HCT116 (cell line): ENCODE measurements around the gene GAL3ST3. TPM values are rescaled to one million over a fixed set of nuclear protein-coding genes. Genes with fewer than 3 reads are reported as not detected.

ENCODE experiments used
- ATAC-seq: fragments of 200-7000 bp; cut with Tn5 transposase; 2 replicates; pipeline ENCODE4 v1.9.1; 2020; ENCODE audit warnings: mild to moderate bottlenecking, moderate library complexity
- BruUV-seq: library from RNA; stranded (reverse); fragments of 400-500 nt; replicated peaks from 2 replicates; lab custom pipeline; 2021; lab: Mats Ljungman, UMichigan
- CTCF ChIA-PET: fragments of 300-600 bp; sonication (Branson Sonifier 250); formaldehyde crosslinking; loops from one replicate; lab custom pipeline; 2021; ENCODE audit warnings: antibody characterized with exemption; lab: Charles Lee
- POLR2A ChIA-PET: fragments of 300-600, 350-600 bp; sonication (Branson Sonifier 250); formaldehyde crosslinking; loops from one replicate; lab custom pipeline; 2021; ENCODE audit warnings: antibody characterized with exemption; lab: Charles Lee
- RAD21 ChIA-PET, 2 experiments: fragments of 300-600 bp; sonication (Branson Sonifier 250); formaldehyde crosslinking; loops; one replicate each; lab custom pipeline; 2023; ENCODE audit warnings: low total read pairs in 2 of 2; ENCODE audit not compliant: uncharacterized antibody in 2 of 2, unreplicated experiment in 2 of 2, low non-redundant PET in 1 of 2; lab: Charles Lee
- DNase-seq: peaks from one replicate; pipeline ENCODE4 v3.0.0-alpha.2; 2010; ENCODE audit warnings: low read depth, low spot score
- H2AFZ ChIP-seq: fragments of 200-600 bp; shearing (Covaris generic), sonication (generic); 2 replicates; pipeline ENCODE4 v1.6.1; 2017; ENCODE audit warnings: low read depth, mixed run types, mixed read lengths, antibody characterized with exemption, low read length; ENCODE audit not compliant: poor library complexity, severe bottlenecking
- H3K27ac ChIP-seq: 2 replicates; pipeline ENCODE4 v1.5.1; 2012; ENCODE audit warnings: low read depth, low read length
- H3K27me3 ChIP-seq: fragments of 200-600 bp; sonication (generic); 2 replicates; pipeline ENCODE4 v1.6.1; 2016; ENCODE audit warnings: mixed run types, low read length, mixed read lengths; ENCODE audit not compliant: insufficient read depth
- H3K36me3 ChIP-seq, 2 experiments: fragments of 200-500 bp in 1 of 2; fragments of 200-600 bp in 1 of 2; sonication (Bioruptor generic) in 1 of 2; sonication (generic) in 1 of 2; 2 replicates each; pipeline versions ENCODE4 v1.5.1 to v1.6.1; 2014 to 2016; ENCODE audit warnings: low read length in 2 of 2, inconsistent platforms in 1 of 2, mixed read lengths in 1 of 2, mixed run types in 1 of 2; ENCODE audit not compliant: insufficient read depth in 2 of 2, control insufficient read depth in 1 of 2
- H3K4me1 ChIP-seq, 2 experiments: fragments of 200-600 bp in 1 of 2; sonication (generic) in 1 of 2; 2 replicates each; pipeline versions ENCODE4 v1.5.1 to v1.6.1; 2012 to 2017; ENCODE audit warnings: low read length in 2 of 2, inconsistent platforms in 1 of 2, mild to moderate bottlenecking in 1 of 2, mixed read lengths in 1 of 2, mixed run types in 1 of 2, moderate library complexity in 1 of 2; ENCODE audit not compliant: insufficient read depth in 2 of 2, control insufficient read depth in 1 of 2
- H3K4me2 ChIP-seq: fragments of 200-600 bp; sonication (generic); 2 replicates; pipeline ENCODE4 v1.6.1; 2017; ENCODE audit warnings: mixed run types, low read length, mixed read lengths
- H3K4me3 ChIP-seq, 2 experiments: fragments of 200-600 bp in 1 of 2; sonication (generic) in 1 of 2; replicated peaks in 1 of 2; 2 replicates each; pipeline ENCODE4 v1.5.1; 2011 to 2016; ENCODE audit warnings: low read length in 2 of 2, control low read depth in 1 of 2, low read depth in 1 of 2, mild to moderate bottlenecking in 1 of 2, mixed read lengths in 1 of 2, mixed run types in 1 of 2
- H3K79me2 ChIP-seq: fragments of 200-600 bp; sonication (generic); 2 replicates; pipeline ENCODE4 v1.6.1; 2017; ENCODE audit warnings: mild to moderate bottlenecking, mixed run types, low read length, moderate library complexity, mixed read lengths; ENCODE audit not compliant: insufficient read depth
- H3K9ac ChIP-seq: fragments of 200-600 bp; sonication (generic); 2 replicates; pipeline ENCODE4 v1.6.1; 2016; ENCODE audit warnings: low read length, mixed read lengths
- H3K9me2 ChIP-seq: fragments of 200-600 bp; sonication (generic), shearing (Covaris generic); 2 replicates; pipeline ENCODE4 v1.6.1; 2017; ENCODE audit warnings: mixed run types, mild to moderate bottlenecking, moderate library complexity; ENCODE audit not compliant: insufficient read depth
- H3K9me3 ChIP-seq, 2 experiments: fragments of 200-500 bp in 1 of 2; fragments of 200-600 bp in 1 of 2; sonication (Bioruptor generic) in 1 of 2; sonication (generic) in 1 of 2; 2 replicates each; pipeline ENCODE4 v1.6.1; 2014 to 2017; ENCODE audit warnings: low read length in 2 of 2, mixed read lengths in 2 of 2, inconsistent platforms in 1 of 2, low read depth in 1 of 2, mild to moderate bottlenecking in 1 of 2, mixed run types in 1 of 2, moderate library complexity in 1 of 2; ENCODE audit not compliant: control insufficient read depth in 1 of 2, insufficient read depth in 1 of 2
- H4K20me1 ChIP-seq: fragments of 200-600 bp; sonication (generic), shearing (Covaris generic); 2 replicates; pipeline ENCODE4 v1.6.1; 2017; ENCODE audit warnings: mixed run types, mild to moderate bottlenecking, moderate library complexity; ENCODE audit not compliant: insufficient read depth
- EZH2phosphoT487 ChIP-seq: fragments of 200-600 bp; IDR thresholded peaks from 2 replicates; pipeline ENCODE4 v1.6.1; 2018; ENCODE audit warnings: antibody characterized with exemption, borderline replicate concordance
- intact Hi-C: fragments of 100-400 bp; cut with micrococcal nuclease; formaldehyde crosslinking; loops from 2 replicates; pipeline ENCODE4 v1.10.0; 2022
- total RNA-seq: library from RNA; stranded (reverse); gene quantifications from one replicate; pipeline ENCODE4 v1.2.1, GENCODE V29; 2021; ENCODE audit not compliant: unreplicated experiment
- TF ChIP-seq, protein P1 (sequence below): IDR thresholded peaks from 2 replicates; pipeline ENCODE4 v1.6.1; 2011; ENCODE audit warnings: mild to moderate bottlenecking, low read length, moderate library complexity; ENCODE audit not compliant: insufficient replicate concordance; ENCODE audit errors: extremely low read depth
- TF ChIP-seq, protein P2 (sequence below): IDR thresholded peaks from 2 replicates; pipeline ENCODE4 v1.6.1; 2012; ENCODE audit warnings: low read depth

Gene GAL3ST3
- total RNA-seq, 1 experiment from 2014 or later = not detected

DNA sequence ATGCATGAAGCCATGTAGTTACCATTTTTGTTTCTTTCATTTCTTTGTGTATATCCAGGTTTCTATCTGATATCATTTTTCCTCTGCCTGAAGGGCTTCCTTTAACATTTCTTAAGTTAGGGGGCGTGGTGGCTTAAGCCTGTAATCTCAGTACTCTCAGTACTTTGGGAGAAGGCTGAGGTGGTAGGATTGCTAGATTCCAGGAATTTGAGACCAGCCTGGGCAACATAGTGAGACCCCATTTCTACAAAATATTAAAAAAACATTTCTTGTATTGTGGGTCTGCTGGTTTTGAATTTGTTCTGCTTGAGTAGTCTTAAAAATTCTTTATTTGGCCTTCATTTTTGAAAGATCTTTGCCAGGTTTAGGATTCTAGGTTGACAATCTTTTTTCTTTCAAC lies 15.6 kb upstream of the GAL3ST3 start:
- ATAC-seq = no peak
- POLR2A ChIA-PET = no interaction called here
- CTCF ChIA-PET = no interaction called here
- Histone ChIP-seq H3K36me3 (peaks cover 69 to 80% of the 10 kb centered on the region in 2 experiments), H3K27ac (no peak overlapping the region), H4K20me1 (peaks cover 5% of the 10 kb centered on the region; the same call in 1 of the 2 replicates), H3K9ac (no peak overlapping the region), H3K4me1 (peaks cover 4 to 7% of the 10 kb centered on the region in 2 experiments), H3K9me3 (no peaks in the 10 kb centered on the region), H3K79me2 (peaks cover 49% of the 10 kb centered on the region), H3K9me2 (no peaks in the 10 kb centered on the region), H3K4me3 (no peak overlapping the region), H3K27me3 (no peaks in the 10 kb centered on the region), H2AFZ (no peak overlapping the region), H3K4me2 (no peak overlapping the region)
- DNase-seq = no peak
- TF ChIP-seq, protein P1, sequence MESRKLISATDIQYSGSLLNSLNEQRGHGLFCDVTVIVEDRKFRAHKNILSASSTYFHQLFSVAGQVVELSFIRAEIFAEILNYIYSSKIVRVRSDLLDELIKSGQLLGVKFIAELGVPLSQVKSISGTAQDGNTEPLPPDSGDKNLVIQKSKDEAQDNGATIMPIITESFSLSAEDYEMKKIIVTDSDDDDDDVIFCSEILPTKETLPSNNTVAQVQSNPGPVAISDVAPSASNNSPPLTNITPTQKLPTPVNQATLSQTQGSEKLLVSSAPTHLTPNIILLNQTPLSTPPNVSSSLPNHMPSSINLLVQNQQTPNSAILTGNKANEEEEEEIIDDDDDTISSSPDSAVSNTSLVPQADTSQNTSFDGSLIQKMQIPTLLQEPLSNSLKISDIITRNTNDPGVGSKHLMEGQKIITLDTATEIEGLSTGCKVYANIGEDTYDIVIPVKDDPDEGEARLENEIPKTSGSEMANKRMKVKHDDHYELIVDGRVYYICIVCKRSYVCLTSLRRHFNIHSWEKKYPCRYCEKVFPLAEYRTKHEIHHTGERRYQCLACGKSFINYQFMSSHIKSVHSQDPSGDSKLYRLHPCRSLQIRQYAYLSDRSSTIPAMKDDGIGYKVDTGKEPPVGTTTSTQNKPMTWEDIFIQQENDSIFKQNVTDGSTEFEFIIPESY = no peak
- BruUV-seq = no TSS peak
- RAD21 ChIA-PET = no interaction called here
- intact Hi-C loops = no loop called here

DNA sequence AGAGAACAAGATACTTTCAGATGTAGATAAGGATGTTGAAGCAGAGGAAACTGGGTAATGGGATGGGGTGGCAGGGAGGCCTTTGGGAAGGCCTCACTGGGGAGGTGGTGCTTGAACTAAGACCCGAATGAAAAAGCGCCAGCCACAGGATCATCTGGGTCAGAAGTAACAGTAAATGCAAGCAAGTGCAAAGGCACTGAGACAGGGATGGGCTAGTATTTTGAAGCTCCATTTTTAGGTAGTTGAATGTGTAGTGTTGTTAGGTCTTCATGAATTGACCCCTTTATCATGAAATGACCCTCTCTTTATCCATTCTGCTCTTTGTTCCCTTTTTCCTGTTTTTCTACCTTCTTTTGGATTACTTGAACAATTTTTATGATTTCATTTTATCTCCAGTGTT lies 14.9 kb upstream of the GAL3ST3 start:
- CTCF ChIA-PET = no interaction called here

More for the DNA sequence above, 14.9 kb upstream of the GAL3ST3 start:
- intact Hi-C loops = no loop called here
- peaks cover 5% of the 10 kb centered on the region; the same call in 1 of the 2 replicates for H4K20me1 ChIP-seq
- ChIA-PET POLR2A (no interaction called here), RAD21 (no interaction called here)
- H3K4me1 ChIP-seq = peaks cover 0 to under 1% of the 10 kb centered on the region in 2 experiments; a peak in 2 of 4 replicates
- no peaks in the 10 kb centered on the region for H3K27me3 ChIP-seq
- no peak for TF ChIP-seq EZH2phosphoT487
- TF ChIP-seq, protein P2, sequence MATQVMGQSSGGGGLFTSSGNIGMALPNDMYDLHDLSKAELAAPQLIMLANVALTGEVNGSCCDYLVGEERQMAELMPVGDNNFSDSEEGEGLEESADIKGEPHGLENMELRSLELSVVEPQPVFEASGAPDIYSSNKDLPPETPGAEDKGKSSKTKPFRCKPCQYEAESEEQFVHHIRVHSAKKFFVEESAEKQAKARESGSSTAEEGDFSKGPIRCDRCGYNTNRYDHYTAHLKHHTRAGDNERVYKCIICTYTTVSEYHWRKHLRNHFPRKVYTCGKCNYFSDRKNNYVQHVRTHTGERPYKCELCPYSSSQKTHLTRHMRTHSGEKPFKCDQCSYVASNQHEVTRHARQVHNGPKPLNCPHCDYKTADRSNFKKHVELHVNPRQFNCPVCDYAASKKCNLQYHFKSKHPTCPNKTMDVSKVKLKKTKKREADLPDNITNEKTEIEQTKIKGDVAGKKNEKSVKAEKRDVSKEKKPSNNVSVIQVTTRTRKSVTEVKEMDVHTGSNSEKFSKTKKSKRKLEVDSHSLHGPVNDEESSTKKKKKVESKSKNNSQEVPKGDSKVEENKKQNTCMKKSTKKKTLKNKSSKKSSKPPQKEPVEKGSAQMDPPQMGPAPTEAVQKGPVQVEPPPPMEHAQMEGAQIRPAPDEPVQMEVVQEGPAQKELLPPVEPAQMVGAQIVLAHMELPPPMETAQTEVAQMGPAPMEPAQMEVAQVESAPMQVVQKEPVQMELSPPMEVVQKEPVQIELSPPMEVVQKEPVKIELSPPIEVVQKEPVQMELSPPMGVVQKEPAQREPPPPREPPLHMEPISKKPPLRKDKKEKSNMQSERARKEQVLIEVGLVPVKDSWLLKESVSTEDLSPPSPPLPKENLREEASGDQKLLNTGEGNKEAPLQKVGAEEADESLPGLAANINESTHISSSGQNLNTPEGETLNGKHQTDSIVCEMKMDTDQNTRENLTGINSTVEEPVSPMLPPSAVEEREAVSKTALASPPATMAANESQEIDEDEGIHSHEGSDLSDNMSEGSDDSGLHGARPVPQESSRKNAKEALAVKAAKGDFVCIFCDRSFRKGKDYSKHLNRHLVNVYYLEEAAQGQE = no peak
- peaks cover 49% of the 10 kb centered on the region for H3K79me2 ChIP-seq
- no peak for DNase-seq
- H3K36me3 ChIP-seq = peaks cover 76 to 84% of the 10 kb centered on the region in 2 experiments
- H3K27ac ChIP-seq = no peak overlapping the region
- no peak overlapping the region for H3K4me2 ChIP-seq
- no peaks in the 10 kb centered on the region for H3K9me3 ChIP-seq
- H3K9ac ChIP-seq = no peak overlapping the region
- H3K9me2 ChIP-seq = no peaks in the 10 kb centered on the region
- no peak overlapping the region for H3K4me3 ChIP-seq
- BruUV-seq = no TSS peak
- no peak overlapping the region for H2AFZ ChIP-seq
- ATAC-seq = no peak
